ENCODE data around the gene TSSC4.

Gene TSSC4

GRCh38 chr11:2369896-2370295 is 30.7 kb upstream of the TSSC4 start:
- DNase-seq = no peak

DNA sequence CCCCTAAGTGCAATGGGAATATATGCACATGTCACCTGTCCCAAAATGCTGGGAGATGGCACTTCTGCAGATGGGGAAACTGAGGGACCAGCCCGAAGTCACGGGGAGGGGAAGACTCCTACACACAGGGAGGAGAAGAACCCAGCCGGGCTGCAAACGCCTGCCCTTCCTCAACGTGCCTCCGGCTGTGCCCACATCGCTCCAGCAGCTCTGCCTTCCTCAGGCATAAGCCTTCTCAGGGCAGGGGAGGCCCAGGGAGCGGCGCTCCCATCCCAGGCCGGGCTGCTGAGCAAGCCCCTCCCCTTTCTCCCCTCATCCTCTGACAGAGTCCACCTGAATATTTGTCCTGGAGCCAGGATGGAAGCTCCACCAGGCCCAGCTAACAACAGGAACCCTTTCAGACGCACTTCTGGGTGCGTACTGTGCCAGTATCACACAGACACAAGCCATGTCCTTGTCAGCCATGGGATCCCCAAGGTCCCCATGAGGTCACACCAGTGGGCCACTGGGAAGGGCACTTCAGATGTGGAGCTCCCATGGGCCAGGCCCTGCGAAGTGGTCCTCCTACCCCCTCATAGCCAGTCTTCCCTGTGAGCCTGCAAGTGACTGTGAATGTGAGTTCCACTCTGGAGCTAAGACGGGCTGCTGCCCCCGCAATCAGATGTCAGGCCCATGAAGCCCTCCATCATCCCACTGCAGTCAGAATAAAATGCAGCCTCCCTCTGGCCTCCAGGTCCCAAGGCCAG is 25.9 kb upstream of the TSSC4 start:
- DNase-seq = no peak

DNA sequence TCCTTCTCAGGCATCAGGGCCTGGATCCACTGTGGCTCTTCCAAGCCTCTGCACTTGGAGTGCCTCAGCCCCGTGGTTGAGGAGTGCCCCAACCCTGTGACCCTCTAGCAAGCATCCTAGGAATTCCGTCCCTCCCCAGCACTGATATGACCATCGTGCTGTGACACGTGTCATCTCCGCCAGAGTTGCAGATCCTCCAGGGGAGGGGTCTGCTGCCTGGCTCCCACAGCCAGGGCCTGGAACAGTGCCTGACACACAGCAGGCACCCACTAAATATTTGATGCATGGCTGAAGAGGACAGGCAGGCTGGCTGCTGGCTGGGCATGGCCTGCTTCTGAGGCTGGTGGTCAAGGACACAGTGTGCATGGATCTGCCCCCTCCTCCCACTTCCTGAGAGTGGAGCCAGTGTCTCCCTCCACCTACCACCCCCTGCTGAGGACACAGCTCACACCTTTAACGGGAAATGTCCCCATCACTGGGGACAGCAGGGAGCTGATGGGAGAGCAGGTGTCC is 25.2 kb upstream of the TSSC4 start:
- no peak for DNase-seq

GRCh38 chr11:2375964-2376551 is 24.5 kb upstream of the TSSC4 start:
- no peak for DNase-seq

DNA sequence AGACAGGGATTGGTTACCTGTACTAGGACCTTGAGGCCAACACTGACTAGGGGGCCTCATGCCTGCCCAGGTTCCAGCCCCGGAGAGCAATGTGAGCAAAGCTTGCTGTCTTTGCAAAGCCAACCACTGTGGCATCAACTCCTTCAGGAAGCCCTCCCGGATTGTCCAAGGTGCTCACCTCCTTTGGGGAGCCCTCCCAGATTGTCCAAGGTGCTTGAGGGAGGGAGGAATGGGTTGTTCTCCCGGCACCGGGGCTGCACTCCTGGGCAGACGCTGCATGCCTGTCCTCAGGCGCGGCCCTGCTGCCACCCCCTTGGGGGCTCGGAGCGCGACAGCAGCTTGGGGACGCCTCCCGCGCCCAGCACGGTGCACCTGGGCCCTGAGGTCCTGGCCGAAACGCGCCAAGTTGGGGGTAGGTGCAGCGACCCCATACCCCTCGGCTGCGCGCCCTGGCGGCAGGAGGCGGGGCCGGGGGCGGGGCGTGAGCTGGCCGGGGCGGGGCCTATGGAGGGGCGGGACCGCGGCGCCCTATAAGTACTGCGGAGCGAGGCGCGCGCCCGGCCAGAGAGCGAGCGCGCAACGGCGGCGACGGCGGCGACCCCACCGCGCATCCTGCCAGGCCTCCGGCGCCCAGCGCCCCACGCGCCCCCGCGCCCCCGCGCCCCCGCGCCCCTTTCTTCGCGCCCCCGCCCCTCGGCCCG is 23.6 kb upstream of the TSSC4 start, which contains the start of gene CD81:
Gene CD81, plus strand, starts transcription at position 560 of the 701 bp plus-strand sequence. CDS start 240 bp downstream, outside the sequence.
- no peak for DNase-seq

GRCh38 chr11:2377511-2378443 is 22.8 kb upstream of the TSSC4 start:
- DNase-seq = no peak

- DNase-seq = no peak
Observed at GRCh38 chr11:2378527-2379210, 21.9 kb upstream of the TSSC4 start.

- DNase-seq = no peak
Observed at GRCh38 chr11:2379466-2380174, 20.9 kb upstream of the TSSC4 start.

DNA sequence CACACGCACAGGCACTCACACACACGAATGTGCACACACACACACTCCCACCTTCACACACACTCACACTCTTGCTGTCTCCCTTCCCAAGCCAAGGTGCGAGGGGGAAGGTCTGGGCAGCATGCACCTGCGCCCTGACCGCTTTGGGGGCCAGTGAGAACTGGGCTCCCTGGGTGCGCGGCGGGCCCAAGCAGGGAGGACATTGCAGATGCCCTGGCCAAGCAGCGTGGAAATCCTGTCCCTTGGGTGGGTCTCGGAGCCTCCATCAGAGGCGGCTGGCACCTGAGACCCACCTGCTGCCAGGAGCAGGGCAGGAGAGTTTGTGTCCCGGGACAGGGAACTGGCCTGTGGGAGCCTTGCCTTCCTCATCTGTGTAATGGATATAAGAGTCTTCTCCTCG is 20.2 kb upstream of the TSSC4 start:
- no peak for DNase-seq

- no peak for DNase-seq
Observed at GRCh38 chr11:2380807-2381350, 19.7 kb upstream of the TSSC4 start.

DNA sequence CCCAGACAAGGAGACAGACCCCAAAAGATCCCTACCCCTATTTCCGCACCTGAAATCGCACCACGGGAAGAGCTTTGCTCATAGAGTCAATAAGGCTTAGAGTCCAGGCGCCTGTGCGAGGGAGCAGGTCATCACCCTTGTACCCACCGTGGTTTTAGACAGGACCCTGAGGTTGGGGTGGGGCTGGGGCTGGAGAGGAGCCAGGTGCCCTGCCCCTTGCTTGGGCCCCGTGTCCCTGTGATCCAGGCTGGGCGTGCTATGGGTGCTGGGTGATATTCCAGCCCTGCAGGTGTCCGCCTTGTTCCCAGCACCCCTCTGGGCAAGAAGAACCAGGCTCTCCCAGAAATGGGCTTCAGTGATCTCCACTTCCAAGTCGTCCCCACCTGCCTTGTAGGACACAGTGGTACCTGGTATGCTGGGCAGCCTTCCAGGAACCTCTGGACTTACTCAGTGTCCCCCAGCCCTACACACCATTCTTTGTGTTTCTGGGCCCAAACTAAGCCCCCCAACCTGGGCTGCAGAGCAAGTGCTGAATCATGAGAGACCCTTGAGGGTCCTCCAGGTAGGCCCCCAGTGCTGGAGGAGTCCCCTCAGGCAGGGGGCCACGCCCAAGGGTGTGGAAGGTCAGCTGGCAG is 18.9 kb upstream of the TSSC4 start:
- no peak for DNase-seq

DNA sequence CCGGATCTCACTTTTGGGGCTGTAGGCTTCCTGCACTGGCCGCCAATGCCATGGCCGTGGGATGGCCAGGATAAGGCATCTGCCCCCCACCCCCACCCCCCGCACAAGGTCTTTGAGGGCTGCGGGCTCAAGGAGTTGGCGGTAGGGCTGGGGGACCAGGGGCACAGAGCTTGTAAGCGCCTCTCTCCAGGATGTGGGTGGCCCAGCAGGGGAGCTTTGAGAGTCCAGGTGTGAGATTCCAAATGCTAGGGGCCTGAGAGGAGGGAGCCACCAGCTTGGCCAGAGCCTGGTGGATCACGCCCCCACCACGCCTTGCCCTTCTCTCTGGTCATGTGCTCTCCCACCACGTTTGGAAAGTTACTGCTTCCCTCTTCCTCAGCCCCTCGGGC is 18.4 kb upstream of the TSSC4 start:
- DNase-seq = no peak

DNA sequence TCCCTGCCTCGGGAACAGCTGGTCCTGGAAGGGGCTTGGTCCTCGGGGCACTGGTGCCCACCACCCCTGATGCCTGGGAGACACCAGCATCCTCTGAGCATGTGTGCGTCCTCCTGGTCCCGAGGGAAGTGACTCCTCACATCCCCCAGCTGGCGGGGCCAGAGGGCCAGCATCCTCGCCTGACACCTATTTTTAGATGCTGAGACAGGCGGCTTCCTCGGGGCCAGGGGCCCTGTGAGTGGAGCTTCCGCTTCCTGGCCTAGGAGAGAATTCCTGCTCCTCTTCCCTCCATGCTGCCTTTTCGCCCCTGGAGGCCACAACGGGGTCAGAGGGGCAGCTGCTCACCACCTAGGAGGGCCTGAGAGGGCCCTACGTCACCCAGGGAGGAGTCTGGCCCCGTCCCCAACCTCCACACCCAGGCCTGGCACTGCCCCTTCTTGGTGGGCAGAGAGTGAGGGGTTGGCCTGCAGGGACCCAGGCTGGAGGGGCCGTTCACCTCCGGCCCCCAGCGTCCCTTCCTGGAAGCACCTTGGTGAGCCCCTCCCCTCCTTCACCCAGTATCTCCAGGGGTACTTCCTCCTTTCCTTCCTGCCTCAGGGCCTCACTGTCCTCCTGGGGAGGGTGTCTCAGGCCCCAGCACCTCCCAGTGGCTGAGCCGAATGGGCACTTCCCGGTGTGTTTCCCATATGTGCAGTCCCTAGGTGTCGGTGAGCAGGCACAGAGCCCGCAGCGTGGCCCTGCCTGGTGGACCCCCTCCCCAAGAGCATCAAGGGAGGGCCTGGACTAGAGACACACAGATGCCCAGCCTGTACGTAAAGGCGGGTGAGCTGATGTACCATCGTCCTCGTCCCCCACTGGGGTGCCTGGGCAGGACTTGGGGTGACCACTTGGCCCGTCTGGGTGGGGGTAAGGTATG is 17.4 kb upstream of the TSSC4 start:
- no peak for DNase-seq

GRCh38 chr11:2383852-2384804 is 16.4 kb upstream of the TSSC4 start:
- DNase-seq = no peak

- no peak for DNase-seq
Observed at GRCh38 chr11:2385156-2386151, 15.1 kb upstream of the TSSC4 start.

GRCh38 chr11:2386591-2386990 is 14.0 kb upstream of the TSSC4 start:
- no peak for DNase-seq

All from NCI-H187 treated with DMSO at 0.1 percent for 48 hours (cell line).